Measurements from ENCODE around the gene GRIA1.

The GRIA1 gene

GRCh38 chr5:153584960-153585359 is 94.5 kb downstream of the GRIA1 start:
- no peaks in the 10 kb centered on the region for H3K9me3 Mint-ChIP-seq
- H3K27ac Mint-ChIP-seq = no peak overlapping the region
- H3K4me1 Mint-ChIP-seq (ENCODE audit: low read depth) = no peaks in the 10 kb centered on the region
- no peaks in the 10 kb centered on the region for H3K36me3 Mint-ChIP-seq (ENCODE audit: low read depth)
- DNase-seq = no peak
- H3K4me3 Mint-ChIP-seq = no peak overlapping the region
- H3K27me3 Mint-ChIP-seq = no peaks in the 10 kb centered on the region

GRCh38 chr5:153585622-153586277 is 95.3 kb downstream of the GRIA1 start:
- DNase-seq = no peak
- Mint-ChIP-seq H3K27me3 (no peaks in the 10 kb centered on the region), H3K27ac (no peak overlapping the region), H3K4me1 (ENCODE audit: low read depth) (no peaks in the 10 kb centered on the region), H3K4me3 (no peak overlapping the region), H3K9me3 (no peaks in the 10 kb centered on the region), H3K36me3 (ENCODE audit: low read depth) (no peaks in the 10 kb centered on the region)

GRCh38 chr5:153592081-153592480 is 101.6 kb downstream of the GRIA1 start:
- Mint-ChIP-seq H3K4me1 (ENCODE audit: low read depth) (no peaks in the 10 kb centered on the region), H3K9me3 (no peaks in the 10 kb centered on the region)

GRCh38 chr5:153594785-153595184 is 104.3 kb downstream of the GRIA1 start:
- Mint-ChIP-seq H3K27ac (no peak overlapping the region), H3K4me1 (ENCODE audit: low read depth) (peaks cover 2% of the 10 kb centered on the region), H3K4me3 (no peak overlapping the region), H3K36me3 (ENCODE audit: low read depth) (no peaks in the 10 kb centered on the region), H3K9me3 (no peaks in the 10 kb centered on the region), H3K27me3 (no peaks in the 10 kb centered on the region)
- DNase-seq = no peak

More at GRCh38 chr5:153592081-153592480, 101.6 kb downstream of the GRIA1 start:
- Mint-ChIP-seq H3K27ac (no peak overlapping the region), H3K27me3 (no peaks in the 10 kb centered on the region), H3K36me3 (ENCODE audit: low read depth) (no peaks in the 10 kb centered on the region), H3K4me3 (no peak overlapping the region)
- DNase-seq = no peak

- H3K27ac Mint-ChIP-seq = no peak overlapping the region
- peaks cover 2% of the 10 kb centered on the region for H3K4me1 Mint-ChIP-seq (ENCODE audit: low read depth)
- no peaks in the 10 kb centered on the region for H3K27me3 Mint-ChIP-seq
- DNase-seq = no peak
- H3K9me3 Mint-ChIP-seq = no peaks in the 10 kb centered on the region
- no peaks in the 10 kb centered on the region for H3K36me3 Mint-ChIP-seq (ENCODE audit: low read depth)
- no peak overlapping the region for H3K4me3 Mint-ChIP-seq
Observed at GRCh38 chr5:153598099-153598498, 107.6 kb downstream of the GRIA1 start.

GRCh38 chr5:153601377-153601776 is 110.9 kb downstream of the GRIA1 start:
- Mint-ChIP-seq H3K36me3 (ENCODE audit: low read depth) (no peaks in the 10 kb centered on the region), H3K27me3 (no peaks in the 10 kb centered on the region), H3K4me3 (no peak overlapping the region), H3K27ac (no peak overlapping the region), H3K4me1 (ENCODE audit: low read depth) (peaks cover 2% of the 10 kb centered on the region), H3K9me3 (no peaks in the 10 kb centered on the region)
- DNase-seq = no peak

- H3K4me1 Mint-ChIP-seq (ENCODE audit: low read depth) = no peaks in the 10 kb centered on the region
- H3K27ac Mint-ChIP-seq = no peak overlapping the region
- H3K4me3 Mint-ChIP-seq = no peak overlapping the region
- H3K36me3 Mint-ChIP-seq (ENCODE audit: low read depth) = no peaks in the 10 kb centered on the region
- no peaks in the 10 kb centered on the region for H3K27me3 Mint-ChIP-seq
- no peak for DNase-seq
- H3K9me3 Mint-ChIP-seq = no peaks in the 10 kb centered on the region
Observed at GRCh38 chr5:153605386-153605785, 114.9 kb downstream of the GRIA1 start.

- Mint-ChIP-seq H3K27me3 (no peaks in the 10 kb centered on the region), H3K4me1 (ENCODE audit: low read depth) (no peaks in the 10 kb centered on the region), H3K36me3 (ENCODE audit: low read depth) (no peaks in the 10 kb centered on the region)
Observed at GRCh38 chr5:153610009-153610408, 119.5 kb downstream of the GRIA1 start.

GRCh38 chr5:153610811-153611210 is 120.3 kb downstream of the GRIA1 start:
- H3K36me3 Mint-ChIP-seq (ENCODE audit: low read depth) = no peaks in the 10 kb centered on the region
- H3K27ac Mint-ChIP-seq = no peak overlapping the region
- no peaks in the 10 kb centered on the region for H3K9me3 Mint-ChIP-seq
- no peak overlapping the region for H3K4me3 Mint-ChIP-seq
- H3K4me1 Mint-ChIP-seq (ENCODE audit: low read depth) = no peaks in the 10 kb centered on the region
- DNase-seq = no peak
- H3K27me3 Mint-ChIP-seq = no peaks in the 10 kb centered on the region

More at GRCh38 chr5:153610009-153610408, 119.5 kb downstream of the GRIA1 start:
- Mint-ChIP-seq H3K4me3 (no peak overlapping the region), H3K27ac (no peak overlapping the region), H3K9me3 (no peaks in the 10 kb centered on the region)
- DNase-seq = no peak

GRCh38 chr5:153613144-153613543 is 122.7 kb downstream of the GRIA1 start:
- H3K36me3 Mint-ChIP-seq (ENCODE audit: low read depth) = no peaks in the 10 kb centered on the region
- H3K4me3 Mint-ChIP-seq = no peak overlapping the region
- H3K4me1 Mint-ChIP-seq (ENCODE audit: low read depth) = no peaks in the 10 kb centered on the region
- no peaks in the 10 kb centered on the region for H3K9me3 Mint-ChIP-seq
- no peak for DNase-seq
- H3K27ac Mint-ChIP-seq = no peak overlapping the region
- H3K27me3 Mint-ChIP-seq = no peaks in the 10 kb centered on the region

- Mint-ChIP-seq H3K9me3 (no peaks in the 10 kb centered on the region), H3K27me3 (no peaks in the 10 kb centered on the region), H3K27ac (no peak overlapping the region), H3K4me3 (no peak overlapping the region), H3K4me1 (ENCODE audit: low read depth) (no peaks in the 10 kb centered on the region), H3K36me3 (ENCODE audit: low read depth) (no peaks in the 10 kb centered on the region)
- DNase-seq = no peak
Observed at GRCh38 chr5:153613672-153614071, 123.2 kb downstream of the GRIA1 start.

- H3K4me3 Mint-ChIP-seq = no peak overlapping the region
- H3K4me1 Mint-ChIP-seq (ENCODE audit: low read depth) = no peaks in the 10 kb centered on the region
- DNase-seq = no peak
- no peaks in the 10 kb centered on the region for H3K27me3 Mint-ChIP-seq
- no peaks in the 10 kb centered on the region for H3K36me3 Mint-ChIP-seq (ENCODE audit: low read depth)
- H3K27ac Mint-ChIP-seq = no peak overlapping the region
- H3K9me3 Mint-ChIP-seq = no peaks in the 10 kb centered on the region
Observed at GRCh38 chr5:153617190-153617589, 126.7 kb downstream of the GRIA1 start.

GRCh38 chr5:153618307-153618706 is 127.8 kb downstream of the GRIA1 start:
- Mint-ChIP-seq H3K9me3 (no peaks in the 10 kb centered on the region), H3K4me1 (ENCODE audit: low read depth) (no peaks in the 10 kb centered on the region), H3K27me3 (no peaks in the 10 kb centered on the region), H3K36me3 (ENCODE audit: low read depth) (no peaks in the 10 kb centered on the region), H3K4me3 (no peak overlapping the region), H3K27ac (no peak overlapping the region)
- DNase-seq = no peak

GRCh38 chr5:153618867-153619266 is 128.4 kb downstream of the GRIA1 start:
- Mint-ChIP-seq H3K4me3 (no peak overlapping the region), H3K9me3 (no peaks in the 10 kb centered on the region)
- no peak for DNase-seq

GRCh38 chr5:153619771-153620170 is 129.3 kb downstream of the GRIA1 start:
- H3K4me1 Mint-ChIP-seq (ENCODE audit: low read depth) = no peaks in the 10 kb centered on the region
- H3K36me3 Mint-ChIP-seq (ENCODE audit: low read depth) = no peaks in the 10 kb centered on the region
- no peaks in the 10 kb centered on the region for H3K27me3 Mint-ChIP-seq
- H3K27ac Mint-ChIP-seq = no peak overlapping the region
- H3K9me3 Mint-ChIP-seq = no peaks in the 10 kb centered on the region
- H3K4me3 Mint-ChIP-seq = no peak overlapping the region
- DNase-seq = no peak

More at GRCh38 chr5:153618867-153619266, 128.4 kb downstream of the GRIA1 start:
- H3K36me3 Mint-ChIP-seq (ENCODE audit: low read depth) = no peaks in the 10 kb centered on the region
- H3K27me3 Mint-ChIP-seq = no peaks in the 10 kb centered on the region
- H3K27ac Mint-ChIP-seq = no peak overlapping the region
- no peaks in the 10 kb centered on the region for H3K4me1 Mint-ChIP-seq (ENCODE audit: low read depth)

GRCh38 chr5:153623124-153623523 is 132.7 kb downstream of the GRIA1 start:
- Mint-ChIP-seq H3K9me3 (no peaks in the 10 kb centered on the region), H3K4me3 (no peak overlapping the region), H3K27me3 (no peaks in the 10 kb centered on the region), H3K4me1 (ENCODE audit: low read depth) (no peaks in the 10 kb centered on the region), H3K36me3 (ENCODE audit: low read depth) (no peaks in the 10 kb centered on the region), H3K27ac (no peak overlapping the region)
- DNase-seq = no peak
